Nephron (organoid): ENCODE data around the gene ALPI.

ENCODE experiments used
- H3K27ac Mint-ChIP-seq, 3 experiments: 2 replicates each; pipeline ENCODE4 v1.8.0; 2020; ENCODE audit warnings: mixed read lengths in 3 of 3, mild to moderate bottlenecking in 2 of 3, moderate library complexity in 1 of 3
- H3K27me3 Mint-ChIP-seq: 2 replicates; pipeline ENCODE4 v1.8.0; 2021; ENCODE audit warnings: low read depth, mild to moderate bottlenecking, moderate library complexity, mixed read lengths
- H3K36me3 Mint-ChIP-seq: 2 replicates; pipeline ENCODE4 v1.8.0; 2020; ENCODE audit warnings: low read depth, mixed read lengths
- H3K4me1 Mint-ChIP-seq: 2 replicates; pipeline ENCODE4 v1.8.0; 2020; ENCODE audit warnings: mixed read lengths
- H3K4me3 Mint-ChIP-seq, 3 experiments: 2 replicates each; pipeline ENCODE4 v1.8.0; 2020; ENCODE audit warnings: mild to moderate bottlenecking in 3 of 3, mixed read lengths in 3 of 3, moderate library complexity in 2 of 3
- H3K9me3 Mint-ChIP-seq: 2 replicates; pipeline ENCODE4 v1.8.0; 2020; ENCODE audit warnings: mixed read lengths
- TF ChIP-seq, protein P1 (sequence below), 3 experiments: fragments of 200-600 bp; sonication (generic); IDR thresholded peaks; one replicate each; pipeline ENCODE4 v1.5.0; 2021; ENCODE audit warnings: antibody characterized with exemption in 3 of 3; ENCODE audit not compliant: unreplicated experiment in 3 of 3

ALPI gene

DNA sequence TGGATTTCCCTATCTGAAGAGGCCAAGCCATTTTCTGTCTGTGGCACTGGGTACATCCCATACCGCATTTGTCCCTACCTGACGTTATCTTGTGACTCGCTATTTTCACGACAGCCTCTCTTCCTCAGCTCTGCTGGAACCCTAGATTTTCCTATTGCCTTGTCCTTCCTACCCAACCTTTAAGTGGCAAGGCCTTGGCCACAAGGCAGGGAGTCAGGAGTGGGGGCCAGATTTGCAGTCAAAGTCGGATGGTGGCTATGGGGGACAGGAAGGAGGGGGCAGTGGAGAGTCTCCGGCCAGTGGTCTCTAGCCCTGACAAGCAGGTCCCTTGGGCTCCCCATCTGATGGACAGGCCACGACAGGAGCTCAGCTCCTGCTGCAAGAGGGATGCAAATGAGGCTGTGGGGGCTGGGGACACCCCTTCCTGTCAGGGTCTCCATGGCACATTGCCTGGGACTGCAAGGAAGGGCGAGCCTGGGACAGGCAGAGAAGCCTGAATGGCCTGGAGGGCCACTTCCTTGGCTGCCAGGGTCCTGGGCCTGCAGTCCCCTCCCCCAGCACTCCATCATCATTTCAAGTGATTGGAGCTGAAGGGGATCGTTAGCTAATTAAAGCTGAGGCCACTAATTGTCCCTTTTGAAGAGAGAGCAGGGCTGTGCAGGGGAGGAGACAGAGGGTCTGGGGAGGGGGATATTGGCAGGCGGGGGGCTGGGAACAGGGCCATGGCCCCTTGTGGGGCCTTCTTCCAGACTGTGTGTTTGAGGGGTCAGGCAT is 37.9 kb downstream of the ALPI start:
- TF ChIP-seq, protein P1, sequence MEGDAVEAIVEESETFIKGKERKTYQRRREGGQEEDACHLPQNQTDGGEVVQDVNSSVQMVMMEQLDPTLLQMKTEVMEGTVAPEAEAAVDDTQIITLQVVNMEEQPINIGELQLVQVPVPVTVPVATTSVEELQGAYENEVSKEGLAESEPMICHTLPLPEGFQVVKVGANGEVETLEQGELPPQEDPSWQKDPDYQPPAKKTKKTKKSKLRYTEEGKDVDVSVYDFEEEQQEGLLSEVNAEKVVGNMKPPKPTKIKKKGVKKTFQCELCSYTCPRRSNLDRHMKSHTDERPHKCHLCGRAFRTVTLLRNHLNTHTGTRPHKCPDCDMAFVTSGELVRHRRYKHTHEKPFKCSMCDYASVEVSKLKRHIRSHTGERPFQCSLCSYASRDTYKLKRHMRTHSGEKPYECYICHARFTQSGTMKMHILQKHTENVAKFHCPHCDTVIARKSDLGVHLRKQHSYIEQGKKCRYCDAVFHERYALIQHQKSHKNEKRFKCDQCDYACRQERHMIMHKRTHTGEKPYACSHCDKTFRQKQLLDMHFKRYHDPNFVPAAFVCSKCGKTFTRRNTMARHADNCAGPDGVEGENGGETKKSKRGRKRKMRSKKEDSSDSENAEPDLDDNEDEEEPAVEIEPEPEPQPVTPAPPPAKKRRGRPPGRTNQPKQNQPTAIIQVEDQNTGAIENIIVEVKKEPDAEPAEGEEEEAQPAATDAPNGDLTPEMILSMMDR (IDR thresholded peaks at IDR 0.05; ENCODE audit: unreplicated experiment in 3 of 3), result no peak
- peaks cover under 1% of the 10 kb centered on the region for H3K4me1 Mint-ChIP-seq
- no peak overlapping the region for H3K4me3 Mint-ChIP-seq
- no peaks in the 10 kb centered on the region for H3K9me3 Mint-ChIP-seq
- H3K36me3 Mint-ChIP-seq, result no peaks in the 10 kb centered on the region
- no peak overlapping the region for H3K27ac Mint-ChIP-seq
- peaks cover 60% of the 10 kb centered on the region for H3K27me3 Mint-ChIP-seq

GRCh38 chr2:232494542-232494941 is 38.6 kb downstream of the ALPI start:
- H3K4me3 Mint-ChIP-seq, result no peak overlapping the region
- no peak overlapping the region for H3K27ac Mint-ChIP-seq
- peaks cover 60% of the 10 kb centered on the region for H3K27me3 Mint-ChIP-seq
- H3K9me3 Mint-ChIP-seq, result no peaks in the 10 kb centered on the region
- H3K4me1 Mint-ChIP-seq, result no peaks in the 10 kb centered on the region
- no peaks in the 10 kb centered on the region for H3K36me3 Mint-ChIP-seq
- TF ChIP-seq, protein P1 (IDR thresholded peaks at IDR 0.05; ENCODE audit: unreplicated experiment in 3 of 3), result no peak

DNA sequence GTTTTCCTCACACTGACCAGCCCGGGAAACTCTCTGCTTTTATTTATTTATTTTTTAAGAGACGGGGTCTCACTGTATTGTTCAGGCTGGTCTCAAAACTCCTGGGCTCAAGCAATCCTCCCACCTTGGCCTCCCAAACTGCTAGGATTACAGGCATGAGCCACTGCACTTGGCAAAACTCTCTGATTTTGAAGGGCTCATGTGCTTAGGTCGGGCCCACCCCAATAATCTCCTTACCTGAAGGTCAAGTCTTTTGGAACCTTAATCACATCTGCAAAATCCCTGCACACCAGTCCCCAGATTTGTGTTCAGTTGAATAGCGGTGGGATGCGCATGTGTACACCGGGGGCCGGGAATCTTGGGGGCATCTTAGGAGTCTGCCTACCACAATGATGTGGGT is 39.3 kb downstream of the ALPI start:
- H3K27ac Mint-ChIP-seq, result no peak overlapping the region
- no peaks in the 10 kb centered on the region for H3K4me1 Mint-ChIP-seq
- no peaks in the 10 kb centered on the region for H3K9me3 Mint-ChIP-seq
- H3K4me3 Mint-ChIP-seq, result no peak overlapping the region
- TF ChIP-seq, protein P1 (IDR thresholded peaks at IDR 0.05; ENCODE audit: unreplicated experiment in 3 of 3), result no peak
- no peaks in the 10 kb centered on the region for H3K36me3 Mint-ChIP-seq
- peaks cover 58% of the 10 kb centered on the region for H3K27me3 Mint-ChIP-seq

DNA sequence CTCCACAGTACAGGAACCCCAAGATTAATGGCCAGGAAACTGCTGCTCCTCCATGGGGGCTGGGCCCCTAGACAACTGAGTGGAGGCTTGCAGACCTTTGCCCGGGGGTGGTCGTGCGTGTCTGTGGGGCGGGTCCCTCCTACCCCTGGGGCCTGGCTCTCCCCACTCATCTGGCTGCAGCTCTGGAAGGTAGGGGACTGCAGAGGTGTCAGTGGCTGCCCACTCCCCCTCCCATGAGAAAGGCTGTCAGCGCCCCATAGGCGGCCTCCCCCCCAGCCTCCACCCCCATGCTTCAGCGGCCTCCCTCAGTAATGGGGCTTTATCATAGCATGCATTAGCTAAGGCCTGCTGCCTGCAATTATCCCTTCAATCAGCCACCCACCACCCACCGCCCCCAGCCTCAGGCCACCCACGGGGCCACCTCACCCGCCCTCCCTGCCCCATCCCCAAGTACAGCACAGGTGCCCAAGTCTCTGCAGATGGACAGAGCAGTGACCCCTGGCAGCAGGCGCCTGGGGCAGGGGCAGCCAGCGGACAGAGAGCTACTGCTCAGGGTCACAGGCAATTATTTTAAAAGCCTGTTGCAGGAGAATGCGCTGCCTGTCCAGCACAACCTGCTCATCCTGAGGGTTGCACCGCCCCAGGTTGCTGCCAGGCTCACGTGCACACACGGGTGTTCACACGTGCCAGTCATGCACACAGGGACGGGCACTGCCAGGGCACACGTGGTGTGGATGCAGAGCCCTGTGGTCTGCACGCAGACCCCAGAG is 40.7 kb downstream of the ALPI start:
- Mint-ChIP-seq H3K27ac (no peak overlapping the region), H3K9me3 (no peaks in the 10 kb centered on the region), H3K36me3 (no peaks in the 10 kb centered on the region), H3K4me1 (no peaks in the 10 kb centered on the region), H3K27me3 (peaks cover 57% of the 10 kb centered on the region), H3K4me3 (no peak overlapping the region)
- TF ChIP-seq, protein P1 (IDR thresholded peaks at IDR 0.05; ENCODE audit: unreplicated experiment in 3 of 3), result no peak

GRCh38 chr2:232497348-232497747 is 41.4 kb downstream of the ALPI start:
- TF ChIP-seq, protein P1 (IDR thresholded peaks at IDR 0.05; ENCODE audit: unreplicated experiment in 3 of 3), result no peak
- Mint-ChIP-seq H3K27me3 (peaks cover 54% of the 10 kb centered on the region), H3K36me3 (no peaks in the 10 kb centered on the region), H3K4me3 (no peak overlapping the region), H3K27ac (no peak overlapping the region), H3K4me1 (peaks cover 1% of the 10 kb centered on the region), H3K9me3 (no peaks in the 10 kb centered on the region)
